HUES6 (cell line): ENCODE data around the gene ROR1.

ENCODE experiments used
- H3K27ac ChIP-seq: 2 replicates; pipeline ENCODE4 v1.7.0; 2013; ENCODE audit warnings: low read depth, mild to moderate bottlenecking, low read length, inconsistent platforms
- H3K27me3 ChIP-seq: 2 replicates; pipeline ENCODE4 v1.6.1; 2013; ENCODE audit warnings: low read length; ENCODE audit not compliant: control insufficient read depth, insufficient read depth
- H3K36me3 ChIP-seq: 2 replicates; pipeline ENCODE4 v1.6.1; 2013; ENCODE audit warnings: low read length; ENCODE audit not compliant: control insufficient read depth, insufficient read depth
- H3K4me1 ChIP-seq: 2 replicates; pipeline ENCODE4 v1.6.1; 2013; ENCODE audit warnings: low read length; ENCODE audit not compliant: control insufficient read depth, insufficient read depth
- H3K4me3 ChIP-seq: 2 replicates; pipeline ENCODE4 v1.5.1; 2013; ENCODE audit warnings: low read depth, low read length
- H3K9ac ChIP-seq: one replicate; pipeline ENCODE4 v1.6.1; 2013; ENCODE audit warnings: mild to moderate bottlenecking, low read length
- H3K9me3 ChIP-seq: 2 replicates; pipeline ENCODE4 v1.6.1; 2013; ENCODE audit warnings: low read depth, low read length; ENCODE audit not compliant: control insufficient read depth, insufficient read depth

ROR1 gene

GRCh38 chr1:63758791-63759190, 15.0 kb upstream of the ROR1 start:
- Histone ChIP-seq H3K9me3 (no peaks in the 10 kb centered on the region), H3K27ac (no peak overlapping the region), H3K9ac (no peak overlapping the region), H3K27me3 (no peaks in the 10 kb centered on the region), H3K4me1 (no peaks in the 10 kb centered on the region; the same call in 1 of the 2 replicates), H3K36me3 (no peaks in the 10 kb centered on the region), H3K4me3 (no peak overlapping the region)

- Histone ChIP-seq H3K9me3 (no peaks in the 10 kb centered on the region), H3K4me1 (no peaks in the 10 kb centered on the region; the same call in 1 of the 2 replicates), H3K9ac (no peak overlapping the region), H3K36me3 (no peaks in the 10 kb centered on the region), H3K27me3 (no peaks in the 10 kb centered on the region), H3K4me3 (no peak overlapping the region), H3K27ac (no peak overlapping the region)
Observed at GRCh38 chr1:63759778-63760177, 14.0 kb upstream of the ROR1 start.

- Histone ChIP-seq H3K9me3 (no peaks in the 10 kb centered on the region), H3K27me3 (no peaks in the 10 kb centered on the region), H3K36me3 (no peaks in the 10 kb centered on the region), H3K27ac (no peak overlapping the region), H3K4me3 (no peak overlapping the region), H3K9ac (no peak overlapping the region), H3K4me1 (peaks cover 18% of the 10 kb centered on the region)
Observed at GRCh38 chr1:63770381-63770780, 3.4 kb upstream of the ROR1 start.

DNA sequence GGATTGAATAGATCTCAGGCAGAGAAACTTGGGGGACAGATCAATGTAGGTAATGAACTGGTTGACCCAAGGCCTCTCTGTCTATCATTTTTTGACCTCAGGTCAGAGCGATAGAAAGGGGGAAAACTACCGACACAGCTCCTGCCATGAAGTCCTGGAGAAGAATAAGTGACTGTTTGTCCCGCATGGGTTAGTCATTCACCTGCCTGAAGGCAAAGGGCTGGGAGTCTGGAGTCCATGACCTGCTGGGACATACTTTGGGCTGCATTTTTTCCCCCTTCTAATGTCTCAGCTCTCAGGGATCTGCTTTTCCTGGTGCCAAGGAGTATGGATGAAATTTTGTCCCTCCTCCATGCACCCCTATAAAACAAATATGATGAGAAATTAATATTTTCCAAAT, 1.6 kb upstream of the ROR1 start:
- peaks cover 29% of the 10 kb centered on the region for H3K4me1 ChIP-seq
- no peaks in the 10 kb centered on the region for H3K36me3 ChIP-seq
- no peak overlapping the region for H3K4me3 ChIP-seq
- no peak overlapping the region for H3K27ac ChIP-seq
- H3K27me3 ChIP-seq: no peaks in the 10 kb centered on the region
- H3K9ac ChIP-seq: no peak overlapping the region
- H3K9me3 ChIP-seq: no peaks in the 10 kb centered on the region

DNA sequence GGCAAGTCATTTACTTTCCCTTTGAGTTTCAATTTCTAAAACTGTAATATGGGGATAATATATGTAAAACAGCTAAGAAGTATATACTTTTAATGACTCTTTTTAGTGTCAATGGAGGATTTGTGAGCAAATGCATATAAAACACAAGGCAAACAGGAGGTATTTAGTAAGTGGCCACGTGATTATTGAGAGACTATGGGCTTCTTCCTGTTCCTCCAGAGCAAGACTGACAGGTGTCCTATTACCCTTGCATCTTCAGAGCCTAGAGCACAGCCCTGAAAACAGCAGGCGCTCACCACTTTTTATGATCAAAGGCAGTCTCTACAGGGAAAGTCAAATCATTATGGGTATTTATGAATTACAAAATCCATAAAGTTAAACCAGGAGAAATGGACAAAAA, 941 bp upstream of the ROR1 start:
- Histone ChIP-seq H3K9ac (no peak overlapping the region), H3K4me3 (peak overlapping the region; percentile 81; the same call in 1 of the 2 replicates), H3K27ac (no peak overlapping the region)

DNA sequence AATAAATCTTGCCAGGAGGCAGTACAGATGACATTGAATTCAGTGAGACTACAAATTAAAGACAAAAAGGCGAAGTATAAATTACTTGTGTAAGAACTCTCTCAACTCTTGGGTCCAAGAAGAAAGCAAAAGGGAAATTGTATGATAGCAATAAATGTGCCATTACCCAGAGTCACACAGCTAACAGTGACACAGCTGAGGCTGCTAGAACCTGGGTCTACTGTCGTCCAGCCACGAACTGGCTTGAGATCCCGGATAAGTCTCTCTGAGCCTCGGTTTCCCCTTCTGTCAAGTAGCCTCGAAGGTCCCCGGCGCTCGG, 362 bp upstream of the ROR1 start:
- no peak overlapping the region for H3K27ac ChIP-seq
- H3K27me3 ChIP-seq: no peaks in the 10 kb centered on the region
- H3K9me3 ChIP-seq: no peaks in the 10 kb centered on the region
- peak overlapping the region; percentile 81 for H3K4me3 ChIP-seq
- no peaks in the 10 kb centered on the region for H3K36me3 ChIP-seq
- peak overlapping the region; percentile 90 for H3K9ac ChIP-seq
- H3K4me1 ChIP-seq: peaks cover 41% of the 10 kb centered on the region

More for the DNA sequence above, 941 bp upstream of the ROR1 start:
- no peaks in the 10 kb centered on the region for H3K9me3 ChIP-seq
- H3K4me1 ChIP-seq: peaks cover 35% of the 10 kb centered on the region
- no peaks in the 10 kb centered on the region for H3K27me3 ChIP-seq
- H3K36me3 ChIP-seq: no peaks in the 10 kb centered on the region

GRCh38 chr1:63774617-63775417, 1.0 kb downstream of the ROR1 start:
- Histone ChIP-seq H3K9ac (peak overlapping the region; percentile 90), H3K9me3 (no peaks in the 10 kb centered on the region), H3K27me3 (no peaks in the 10 kb centered on the region), H3K4me1 (peaks cover 55% of the 10 kb centered on the region), H3K27ac (peak overlapping the region; percentile 93), H3K36me3 (no peaks in the 10 kb centered on the region), H3K4me3 (peak overlapping the region; percentile 81)

DNA sequence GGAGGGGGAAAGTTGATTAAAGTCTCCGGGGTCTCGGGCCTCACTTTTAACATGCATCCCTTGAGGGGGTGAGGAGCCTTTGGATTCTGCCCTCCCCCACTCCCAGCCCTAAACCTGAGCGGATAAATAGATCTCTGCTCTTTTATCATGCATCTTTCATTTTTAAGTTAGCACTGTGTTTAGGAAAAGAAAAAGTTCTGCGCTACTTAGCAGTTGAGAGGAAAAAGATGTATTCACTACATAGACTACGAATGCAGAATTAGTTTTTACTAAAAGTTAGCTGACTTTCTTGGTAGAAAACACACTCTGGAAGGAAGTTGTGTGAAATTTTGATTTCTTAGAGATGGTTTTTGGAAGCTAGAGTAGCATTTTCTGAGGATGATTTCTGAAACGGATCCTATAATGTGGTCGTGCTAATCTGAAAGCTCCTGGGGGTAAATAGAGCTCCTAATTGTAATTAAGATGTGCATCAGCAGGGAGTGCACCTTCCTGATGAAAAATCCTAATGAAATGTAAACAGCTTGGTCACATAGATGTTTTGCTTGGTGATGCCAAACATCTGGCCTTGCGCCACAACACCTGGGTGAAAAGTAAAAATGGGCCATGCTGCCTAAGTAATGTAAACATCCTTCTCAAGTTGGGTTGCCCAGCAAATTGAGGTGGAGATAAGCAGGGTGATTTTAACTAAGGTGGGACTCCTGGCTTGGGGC, 1.8 kb downstream of the ROR1 start:
- Histone ChIP-seq H3K4me3 (peak overlapping the region; percentile 81), H3K27ac (peak overlapping the region; percentile 93)

GRCh38 chr1:63777286-63777685, 3.5 kb downstream of the ROR1 start:
- Histone ChIP-seq H3K4me1 (peaks cover 75% of the 10 kb centered on the region), H3K36me3 (no peaks in the 10 kb centered on the region), H3K4me3 (peak overlapping the region; percentile 81), H3K27me3 (no peaks in the 10 kb centered on the region), H3K27ac (peak overlapping the region; percentile 93; the same call in 1 of the 2 replicates), H3K9me3 (no peaks in the 10 kb centered on the region), H3K9ac (no peak overlapping the region)

More for the DNA sequence above, 1.8 kb downstream of the ROR1 start:
- H3K36me3 ChIP-seq: no peaks in the 10 kb centered on the region
- H3K9me3 ChIP-seq: no peaks in the 10 kb centered on the region
- peak overlapping the region; percentile 90 for H3K9ac ChIP-seq
- no peaks in the 10 kb centered on the region for H3K27me3 ChIP-seq
- peaks cover 62% of the 10 kb centered on the region for H3K4me1 ChIP-seq

- Histone ChIP-seq H3K4me1 (peaks cover 74% of the 10 kb centered on the region), H3K4me3 (no peak overlapping the region), H3K36me3 (no peaks in the 10 kb centered on the region), H3K9ac (no peak overlapping the region), H3K9me3 (no peaks in the 10 kb centered on the region), H3K27me3 (no peaks in the 10 kb centered on the region), H3K27ac (no peak overlapping the region)
Observed at GRCh38 chr1:63777965-63778880, 4.4 kb downstream of the ROR1 start.
